Sciatic nerve (tissue), 2 donors: ENCODE data around the gene GNAT2. TPM values are rescaled to one million over a fixed set of nuclear protein-coding genes. Genes with fewer than 3 reads are reported as not detected.

Experiments
- ATAC-seq: fragments of 200-7000 bp; cut with Tn5 transposase; one replicate; pipeline ENCODE4 v1.9.1; 2020; ENCODE audit warnings: mild to moderate bottlenecking, moderate library complexity
- DNase-seq: peaks from one replicate; pipeline ENCODE4 v3.0.0-alpha.2; 2020; ENCODE audit warnings: low spot score
- intact Hi-C: fragments of 100-400 bp; cut with DNase I; formaldehyde crosslinking; loops from one replicate; pipeline ENCODE4 v1.14.2; 2022
- total RNA-seq: library from RNA; stranded (reverse); fragmentation: NEBNext Ultra II Directional; extraction: Animal tissue kit (Norgen Biotek cat#: 25700); gene quantifications from one replicate; pipeline ENCODE4 v1.2.1, GENCODE V29; 2021
- donor health status: DM: no; HTN: no; CAD: no.
- donor health status: DM: no; HTN: no; CAD: no.

Gene GNAT2
- total RNA-seq, 1 donor from 2014 or later, result not detected

DNA sequence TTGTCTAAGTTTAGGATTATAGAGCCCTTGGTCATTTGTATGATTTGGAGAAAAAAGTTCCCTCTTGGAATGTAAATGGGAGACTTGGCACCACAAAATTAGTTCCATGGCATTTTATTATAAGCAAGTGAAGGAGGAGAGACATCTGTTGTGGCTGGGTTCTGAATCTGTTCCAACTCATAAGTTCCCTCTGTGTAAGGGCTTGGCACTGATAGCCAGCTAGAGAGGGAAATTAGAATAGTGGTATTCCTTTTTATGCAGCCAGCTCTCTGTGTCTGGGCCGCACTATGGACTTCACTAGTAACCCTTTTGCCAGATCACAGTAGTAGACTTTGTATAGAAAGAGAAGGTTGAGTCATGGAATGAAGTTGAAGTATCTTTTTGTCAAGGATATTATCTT, 39.9 kb downstream of the GNAT2 start:
- no peak for DNase-seq
- ATAC-seq, result no peak
- intact Hi-C loops, result no loop called here

GRCh38 chr1:109578947-109579443, 40.4 kb downstream of the GNAT2 start:
- DNase-seq (no peak), ATAC-seq (no peak)
- intact Hi-C loops, result no loop called here

- DNase-seq (no peak), ATAC-seq (no peak)
- intact Hi-C loops, result loop anchor here (1.0 kb wide), 1 partner anchor 8 kb away; no protein-coding TSS in a partner anchor
Measured at GRCh38 chr1:109573785-109574184, 45.6 kb downstream of the GNAT2 start.

GRCh38 chr1:109570414-109570813, 49.0 kb downstream of the GNAT2 start:
- intact Hi-C loops, result no loop called here
- ATAC-seq (no peak), DNase-seq (no peak)

GRCh38 chr1:109569323-109569722, 50.1 kb downstream of the GNAT2 start:
- DNase-seq, result no peak
- intact Hi-C loops, result no loop called here
- no peak for ATAC-seq

- no peak for ATAC-seq
- no peak for DNase-seq
- intact Hi-C loops, result no loop called here
Measured at GRCh38 chr1:109567877-109568672, 51.3 kb downstream of the GNAT2 start.

GRCh38 chr1:109566982-109567381, 52.4 kb downstream of the GNAT2 start:
- ATAC-seq, result no peak
- intact Hi-C loops, result no loop called here
- no peak for DNase-seq

GRCh38 chr1:109565241-109565640, 54.2 kb downstream of the GNAT2 start:
- ATAC-seq, result no peak

DNA sequence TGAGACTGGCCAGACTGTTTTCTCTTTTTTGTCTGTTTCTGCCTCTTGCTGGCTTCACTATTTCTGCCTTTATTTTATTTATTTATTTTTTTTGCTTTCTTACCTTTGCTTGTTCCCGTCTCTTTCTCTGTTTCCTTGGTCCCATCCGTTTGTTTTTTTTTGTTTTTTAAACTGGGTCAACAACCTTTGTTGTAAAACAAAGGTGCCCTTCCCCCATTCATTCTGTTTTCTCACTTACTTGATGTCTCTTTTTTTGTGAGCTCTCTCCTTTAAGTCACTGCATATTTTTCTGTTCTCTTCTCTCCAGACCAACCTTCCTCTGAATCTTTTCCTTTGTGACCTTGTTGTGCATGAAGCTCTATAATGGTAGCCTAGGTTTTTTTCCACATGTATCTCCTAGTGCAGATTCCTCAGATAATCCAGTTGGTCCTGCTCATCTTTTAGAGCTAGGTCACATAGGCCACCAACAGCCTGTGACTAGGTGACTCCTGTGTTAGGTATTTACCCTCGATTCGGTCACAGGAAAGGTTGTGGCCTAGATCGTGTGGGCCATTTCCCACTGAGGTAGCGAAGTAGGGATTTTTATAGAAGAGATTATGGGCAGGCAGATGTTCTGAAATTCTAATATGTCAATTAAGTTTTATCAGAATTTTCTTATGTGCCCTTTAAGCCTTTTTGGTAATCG, 55.1 kb downstream of the GNAT2 start:
- DNase-seq (no peak), ATAC-seq (no peak)
- intact Hi-C loops, result no loop called here

More at GRCh38 chr1:109565241-109565640, 54.2 kb downstream of the GNAT2 start:
- DNase-seq, result no peak
- intact Hi-C loops, result loop anchor here (1.0 kb wide), 1 partner anchor 8 kb away; no protein-coding TSS in a partner anchor

- intact Hi-C loops, result no loop called here
- no peak for DNase-seq
- ATAC-seq, result no peak
Measured at GRCh38 chr1:109559995-109560394, 59.4 kb downstream of the GNAT2 start.

DNA sequence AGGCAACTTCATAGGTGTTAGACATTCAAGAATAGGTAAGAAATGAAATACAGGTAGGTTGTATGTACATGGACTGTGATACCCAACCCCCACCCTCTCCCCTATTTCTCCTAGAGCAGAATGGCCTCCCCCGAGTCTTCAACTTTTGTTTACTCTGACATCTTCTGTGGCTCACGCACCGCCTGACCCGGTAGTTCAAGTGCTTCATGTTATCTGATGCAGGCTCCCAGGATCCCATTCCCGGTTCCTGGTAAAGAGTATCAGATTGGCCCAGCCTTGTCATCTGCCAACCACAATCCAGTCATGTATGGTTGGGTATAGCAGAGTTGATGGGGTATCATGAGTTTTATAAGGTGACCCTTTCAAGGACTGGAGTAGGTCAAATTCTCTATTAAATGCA, 61.9 kb downstream of the GNAT2 start:
- DNase-seq, result no peak
- ATAC-seq, result no peak
- intact Hi-C loops, result no loop called here

DNA sequence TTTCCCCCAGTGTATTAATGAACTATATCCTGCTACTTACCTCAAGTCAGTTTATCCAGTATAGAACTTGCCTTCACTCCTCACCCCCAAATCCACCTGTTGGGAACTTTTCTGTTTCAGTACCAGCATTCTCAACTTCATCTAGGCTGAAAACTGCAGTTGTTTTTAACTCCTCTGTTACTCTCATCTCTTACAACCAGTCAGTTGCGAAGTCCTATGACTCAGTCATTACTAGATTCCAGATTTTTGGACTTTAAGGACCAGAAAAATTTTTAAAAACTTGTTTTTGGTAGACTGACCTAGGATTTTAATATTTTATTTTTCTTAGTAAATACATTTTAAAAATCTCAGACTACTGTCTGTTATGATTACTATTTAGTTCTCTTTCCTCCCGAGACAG, 62.9 kb downstream of the GNAT2 start:
- DNase-seq (no peak), ATAC-seq (no peak)
- intact Hi-C loops, result no loop called here

Other genes with a start within 250 kb of the GNAT2 start
- gene SORT1, start 221.7 kb downstream of the GNAT2 start, total RNA-seq, result 111 TPM
- 44.8 TPM for gene PSMA5, start 193.2 kb downstream of the GNAT2 start, total RNA-seq
- gene SYPL2, start 153.1 kb downstream of the GNAT2 start, total RNA-seq, result 4.2 TPM
- gene ATXN7L2, start 135.7 kb downstream of the GNAT2 start, total RNA-seq, result 5.0 TPM
- 7.6 TPM for gene CYB561D1, start 125.5 kb downstream of the GNAT2 start, total RNA-seq
- gene AMIGO1, start 109.9 kb downstream of the GNAT2 start, total RNA-seq, result 15.6 TPM
- not detected for gene GPR61, start 79.7 kb downstream of the GNAT2 start, total RNA-seq
- 7.0 TPM for gene GNAI3, start 71.0 kb downstream of the GNAT2 start, total RNA-seq
- gene AMPD2, start 221 bp upstream of the GNAT2 start, total RNA-seq, result 49.5 TPM
- gene GSTM4, start 36.5 kb upstream of the GNAT2 start, total RNA-seq, result 36.7 TPM
- gene GSTM2, start 48.4 kb upstream of the GNAT2 start, total RNA-seq, result 194 TPM
- gene GSTM1, start 68.2 kb upstream of the GNAT2 start, total RNA-seq, result 91.5 TPM
- 41.6 TPM for gene GSTM5, start 92.6 kb upstream of the GNAT2 start, total RNA-seq
- gene GSTM3, start 121.4 kb upstream of the GNAT2 start, total RNA-seq, result 104 TPM
- not detected for gene EPS8L3, start 144.3 kb upstream of the GNAT2 start, total RNA-seq